NCI-H128 (cell line): ENCODE results near the gene FBL.
"Not testable (repeated sequence)": the region's sequence is repeated elsewhere in the genome, so short reads cannot be mapped to it uniquely, and the experiment has no call there.

Experiments used
- DNase-seq: peaks from one replicate; lab custom pipeline; 2025; ENCODE audit not compliant: unreplicated experiment; lab: John Stamatoyannopoulos, UW

Gene FBL

GRCh38 chr19:39877488-39877887 is 31.3 kb upstream of the FBL start:
- not testable (repeated sequence) for DNase-seq

DNA sequence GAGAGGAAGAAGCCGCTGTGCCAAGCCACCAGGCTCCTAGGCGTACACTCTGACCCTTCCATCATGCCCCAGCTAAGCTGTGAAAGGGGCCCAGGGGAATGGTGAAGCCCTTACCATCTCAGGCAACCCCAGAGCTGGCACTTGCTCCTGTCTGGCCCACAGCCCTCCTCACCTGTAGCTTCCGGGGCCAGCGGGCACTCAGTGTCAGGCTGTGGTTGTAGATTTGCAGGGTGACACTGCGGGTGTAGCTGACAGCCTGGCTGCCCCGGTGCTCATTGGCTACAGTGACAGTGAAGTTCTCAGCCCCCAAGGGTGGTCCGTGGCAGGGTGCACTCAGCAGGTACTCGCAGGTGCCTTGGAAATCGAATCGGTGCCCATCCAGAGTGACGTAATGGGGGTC is 30.3 kb upstream of the FBL start:
- DNase-seq = not testable (repeated sequence)

DNA sequence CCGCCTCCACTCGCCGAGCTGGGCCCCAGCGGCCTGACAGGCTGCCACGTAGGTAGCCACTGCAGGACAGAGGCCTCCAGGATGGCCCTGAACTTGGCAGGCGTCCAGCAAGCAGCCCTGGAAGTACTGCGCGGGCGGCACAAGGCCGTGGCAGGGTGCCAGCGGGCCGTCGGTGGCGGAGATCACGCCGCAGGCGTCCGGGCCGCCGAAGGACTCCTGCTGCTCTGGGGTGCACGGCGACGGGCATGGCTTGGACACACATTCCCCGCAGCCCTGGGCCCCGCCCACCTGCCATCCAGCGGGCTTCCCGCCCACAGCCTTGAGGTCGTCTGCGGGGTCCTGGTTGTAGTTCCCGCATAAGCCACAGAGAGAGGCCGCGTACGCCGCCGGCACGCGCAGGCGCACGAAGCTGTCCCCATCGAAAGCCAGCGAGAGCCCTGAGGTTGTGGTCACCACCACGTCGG is 29.3 kb upstream of the FBL start:
- not testable (repeated sequence) for DNase-seq

- DNase-seq = no peak
Measured at GRCh38 chr19:39874404-39874803, 28.2 kb upstream of the FBL start.

DNA sequence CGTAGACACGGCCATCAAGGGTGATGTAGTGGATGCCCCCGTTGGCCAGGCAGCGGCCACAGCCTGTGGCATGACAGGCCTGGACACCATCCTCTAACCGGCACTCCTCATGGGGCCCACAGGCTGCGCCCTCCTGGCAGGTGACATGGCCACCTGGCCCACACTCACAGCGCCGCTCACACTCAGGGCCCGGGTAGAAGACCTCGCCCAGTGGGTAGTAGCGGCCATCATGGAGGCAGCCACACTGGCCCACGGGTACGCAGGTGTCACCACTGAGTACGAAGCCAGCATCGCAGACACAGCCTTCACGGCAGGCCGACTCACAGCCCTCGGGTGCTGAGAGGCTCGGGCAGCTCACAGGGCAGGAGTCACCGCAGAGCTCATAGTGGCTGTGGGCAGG is 27.2 kb upstream of the FBL start:
- no peak for DNase-seq

DNA sequence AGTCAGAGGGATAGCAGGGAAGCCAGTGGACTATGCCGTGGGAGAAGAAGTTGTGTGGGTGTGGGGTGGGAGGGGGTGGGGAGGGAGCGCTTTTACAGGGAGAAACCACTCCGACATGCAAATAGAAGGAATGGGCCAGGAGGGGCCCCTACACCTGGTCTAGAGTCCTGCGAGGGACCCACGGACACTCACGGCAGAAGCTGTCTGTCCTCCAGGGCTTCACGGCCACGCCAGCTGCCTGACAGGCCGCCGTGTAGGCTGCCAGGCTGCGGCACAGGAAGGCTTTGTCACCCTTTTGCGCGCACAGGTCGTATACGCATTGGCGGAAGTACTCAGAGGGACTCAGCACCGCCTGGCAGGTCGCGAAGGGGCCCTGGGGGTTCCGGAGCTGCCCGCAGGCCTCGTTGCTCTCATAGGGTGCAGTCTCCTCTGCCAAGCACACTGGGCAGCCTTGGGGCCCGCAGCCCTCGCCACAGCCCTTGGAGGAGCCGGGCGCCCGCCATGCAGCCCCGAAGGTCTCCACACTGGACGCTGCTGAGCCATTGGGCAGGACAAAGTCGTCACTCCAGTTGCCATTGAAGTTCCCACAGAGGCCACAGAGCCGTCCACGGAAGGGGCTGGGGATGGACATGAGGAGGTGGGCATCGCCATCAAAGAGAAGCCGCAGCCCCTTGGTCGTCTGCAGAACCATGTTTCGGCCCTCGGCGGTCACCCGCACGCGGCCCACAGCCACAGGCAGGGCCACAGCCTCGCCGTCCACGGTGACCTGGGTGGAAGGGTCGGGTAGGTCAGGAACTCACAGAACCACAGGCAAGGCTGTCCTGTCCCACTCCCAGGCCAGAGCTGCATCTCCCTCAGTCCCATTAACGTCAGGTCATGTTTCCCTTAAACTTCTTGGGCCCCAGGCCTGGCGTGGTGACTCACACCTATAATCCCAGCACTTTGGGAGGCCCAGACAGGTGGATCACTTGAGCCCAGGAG is 26.0 kb upstream of the FBL start:
- DNase-seq = no peak

DNA sequence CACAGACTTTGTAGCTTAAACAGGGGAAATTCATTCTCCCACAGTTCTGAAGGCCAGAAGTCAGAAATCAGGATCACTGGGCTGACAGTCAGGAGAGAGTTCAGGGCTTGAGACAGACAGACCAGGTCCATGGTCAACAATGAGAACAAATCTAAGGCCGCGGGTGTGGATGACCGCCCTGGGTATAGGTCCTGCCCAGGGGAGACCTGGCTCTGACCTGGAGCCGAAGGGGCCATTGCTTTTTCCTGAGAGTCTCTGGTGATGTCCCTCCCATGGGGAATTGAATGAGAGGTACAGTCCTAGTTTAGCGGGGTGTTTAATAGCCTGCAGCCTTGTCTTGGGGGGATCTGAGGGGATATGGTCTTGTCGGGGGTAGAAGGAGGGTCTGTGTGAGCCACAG is 25.2 kb upstream of the FBL start:
- DNase-seq = no peak

GRCh38 chr19:39870171-39870971 is 24.2 kb upstream of the FBL start:
- DNase-seq = peak; percentile 58

GRCh38 chr19:39867952-39868351 is 21.8 kb upstream of the FBL start:
- no peak for DNase-seq

GRCh38 chr19:39867133-39867532 is 21.0 kb upstream of the FBL start:
- DNase-seq = no peak

DNA sequence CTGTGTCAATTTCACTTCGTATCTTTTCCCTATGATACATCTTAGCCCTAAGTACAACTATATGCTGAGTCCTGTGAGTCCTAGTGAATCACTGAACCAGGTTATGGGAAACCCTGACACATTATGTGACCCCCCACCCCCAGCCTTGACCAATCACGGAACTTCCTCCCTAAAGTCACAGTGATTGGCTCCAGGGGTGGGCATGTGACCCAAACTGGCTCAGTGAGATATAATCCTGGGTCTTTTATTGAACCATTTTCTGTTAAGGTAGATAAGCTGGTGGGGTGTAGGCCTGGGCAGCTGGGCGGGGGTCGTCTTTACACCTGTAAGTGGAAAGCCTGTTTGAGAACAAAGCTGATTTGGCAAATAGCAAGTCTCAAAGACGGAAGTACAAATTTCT is 19.8 kb upstream of the FBL start:
- DNase-seq = no peak

DNA sequence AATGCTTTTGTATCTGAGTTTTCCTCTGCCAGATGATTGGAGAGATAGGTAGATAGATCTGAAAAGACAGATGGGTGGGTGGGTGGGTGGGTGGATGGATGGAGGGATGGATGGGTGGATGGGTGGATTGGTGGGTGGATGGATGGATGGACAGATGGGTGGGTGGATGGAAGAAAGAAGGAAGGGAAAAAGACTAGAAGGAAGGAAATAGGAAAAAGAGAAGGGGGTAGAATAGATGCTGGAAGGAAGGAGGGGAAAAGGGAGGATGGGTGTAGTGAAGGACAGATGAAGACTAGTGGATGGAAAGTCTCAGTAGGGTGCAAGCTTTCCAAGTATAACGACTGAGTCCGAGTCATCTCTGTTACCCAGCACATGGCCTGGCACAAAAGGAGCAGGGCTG is 19.0 kb upstream of the FBL start:
- no peak for DNase-seq

- no peak for DNase-seq
Measured at GRCh38 chr19:39864118-39864517, 17.9 kb upstream of the FBL start.

DNA sequence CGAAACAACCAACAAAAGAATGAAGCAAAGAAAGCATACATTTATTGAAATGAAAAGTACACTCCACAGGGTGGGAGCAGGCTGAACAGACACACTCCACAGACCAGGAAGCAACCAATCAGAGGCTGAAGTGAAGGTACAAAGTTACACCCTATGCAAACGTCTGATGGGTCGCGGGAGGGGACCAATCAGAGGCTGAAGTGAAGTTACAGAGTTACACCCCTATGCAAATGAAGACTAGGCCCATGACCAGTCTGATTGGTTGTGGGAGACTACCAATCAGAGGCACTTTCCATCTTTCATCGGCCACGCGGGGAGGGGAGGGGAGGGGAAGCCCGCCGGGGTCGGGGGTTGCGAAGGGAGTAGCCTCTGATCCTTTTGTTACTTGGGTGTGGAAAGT is 12.4 kb upstream of the FBL start:
- no peak for DNase-seq

DNA sequence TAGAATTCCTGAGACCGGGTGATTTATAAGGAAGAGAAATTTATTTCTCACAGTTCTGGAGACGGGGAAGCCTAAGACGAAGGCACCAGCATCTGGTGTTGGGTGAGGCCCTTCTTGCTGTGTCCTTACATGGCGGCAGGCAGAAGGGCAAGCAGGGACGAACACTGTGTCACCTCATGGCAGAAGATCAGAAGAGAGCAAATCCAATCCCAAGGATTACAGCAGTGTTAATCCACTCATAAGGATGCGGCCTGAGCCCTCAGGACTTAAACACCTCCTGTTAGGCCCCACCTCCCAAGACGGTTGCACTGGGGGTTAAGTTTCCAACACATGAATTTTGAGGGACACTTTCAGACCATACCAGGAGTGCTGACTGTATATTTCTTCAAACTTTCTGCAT is 6.7 kb upstream of the FBL start:
- no peak for DNase-seq

DNA sequence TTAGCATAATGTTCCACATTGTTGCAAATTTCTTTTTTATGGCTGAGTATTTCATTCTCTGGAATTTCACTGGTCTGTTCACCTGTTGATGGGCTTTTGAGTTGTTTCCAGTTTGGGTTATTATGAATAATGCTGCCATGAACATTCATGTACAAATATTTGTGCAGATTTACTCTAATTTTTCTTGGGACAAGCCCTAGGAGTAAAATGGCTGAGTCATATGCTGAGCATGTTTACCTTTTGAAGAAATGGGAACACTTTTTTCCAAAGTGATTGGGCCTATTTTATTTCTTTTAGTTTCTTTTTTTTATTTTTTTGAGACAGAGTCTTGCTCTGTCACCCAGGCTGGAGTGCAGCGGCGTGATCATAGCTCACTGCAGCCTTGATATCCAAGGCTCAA is 4.7 kb upstream of the FBL start:
- no peak for DNase-seq

GRCh38 chr19:39848392-39848791 is 2.2 kb upstream of the FBL start:
- no peak for DNase-seq

GRCh38 chr19:39847525-39847924 is 1.3 kb upstream of the FBL start:
- DNase-seq = no peak

- no peak for DNase-seq
Measured at GRCh38 chr19:39846678-39847486, 703 bp upstream of the FBL start.

GRCh38 chr19:39845584-39845932 is 621 bp downstream of the FBL start:
- no peak for DNase-seq

- DNase-seq = no peak
Measured at GRCh38 chr19:39845172-39845571, 1.0 kb downstream of the FBL start.
